Measurements from ENCODE around the gene C7orf25.

C7orf25 gene

GRCh38 chr7:42935861-42936260, 24.0 kb upstream of the C7orf25 start:
- no peak overlapping the region for H3K4me3 ChIP-seq (ENCODE audit: low read depth, low read length)
- no peak for TF ChIP-seq CTCF (IDR thresholded peaks at IDR 0.05; ENCODE audit: borderline replicate concordance, insufficient read depth, low read depth, low read length)

- no peak for TF ChIP-seq CTCF (IDR thresholded peaks at IDR 0.05; ENCODE audit: borderline replicate concordance, insufficient read depth, low read depth, low read length)
- H3K4me3 ChIP-seq (ENCODE audit: low read depth, low read length): no peak overlapping the region
Measured at GRCh38 chr7:42934291-42934690, 22.4 kb upstream of the C7orf25 start.

GRCh38 chr7:42932811-42933591, 21.1 kb upstream of the C7orf25 start:
- TF ChIP-seq CTCF (IDR thresholded peaks at IDR 0.05; ENCODE audit: borderline replicate concordance, insufficient read depth, low read depth, low read length): no peak
- H3K4me3 ChIP-seq (ENCODE audit: low read depth, low read length): peak overlapping the region; percentile 78

GRCh38 chr7:42931834-42932651, 20.2 kb upstream of the C7orf25 start, which contains the start of the genes MRPL32 and PSMA2:
Gene MRPL32 (plus strand): TSS chr7:42932376. CDS start chr7:42932387, 11 bp downstream.
Gene PSMA2 (minus strand): TSS chr7:42932174. CDS start chr7:42932158, 16 bp downstream.
- no peak for TF ChIP-seq CTCF (IDR thresholded peaks at IDR 0.05; ENCODE audit: borderline replicate concordance, insufficient read depth, low read depth, low read length)
- peak within 1 kb of the TSS; percentile 78 for H3K4me3 ChIP-seq (ENCODE audit: low read depth, low read length)

- peak overlapping the region; percentile 60 for H3K4me3 ChIP-seq (ENCODE audit: low read depth, low read length)
- no peak for TF ChIP-seq CTCF (IDR thresholded peaks at IDR 0.05; ENCODE audit: borderline replicate concordance, insufficient read depth, low read depth, low read length)
Measured at GRCh38 chr7:42931447-42931833, 19.6 kb upstream of the C7orf25 start.

- no peak for TF ChIP-seq CTCF (IDR thresholded peaks at IDR 0.05; ENCODE audit: borderline replicate concordance, insufficient read depth, low read depth, low read length)
Measured at GRCh38 chr7:42930889-42931288, 19.0 kb upstream of the C7orf25 start.

More at GRCh38 chr7:42930889-42931288, 19.0 kb upstream of the C7orf25 start:
- H3K4me3 ChIP-seq (ENCODE audit: low read depth, low read length): peak overlapping the region; percentile 60
